Coronary artery (tissue), 2 donors: ENCODE measurements around the gene NFYC.

Experiments
- DNase-seq: peaks from one replicate; pipeline ENCODE4 v3.0.0-alpha.2; 2017; ENCODE audit warnings: low spot score
- H3K27ac ChIP-seq, 2 donors: fragments of 200-600 bp; sonication (generic); one replicate each; pipeline ENCODE4 v1.5.1; 2016 to 2019
- H3K4me3 ChIP-seq: fragments of 200-600 bp; sonication (generic); 2 replicates; pipeline ENCODE4 v1.5.1; 2016; ENCODE audit warnings: mild to moderate bottlenecking, moderate library complexity
- TF ChIP-seq, protein P1 (sequence below): fragments of 200-600 bp; sonication (generic); IDR thresholded peaks from one replicate; pipeline ENCODE4 v1.5.1; 2019; ENCODE audit warnings: antibody characterized with exemption

NFYC gene

GRCh38 chr1:40757084-40757483, 65.6 kb downstream of the NFYC start:
- TF ChIP-seq, protein P1, sequence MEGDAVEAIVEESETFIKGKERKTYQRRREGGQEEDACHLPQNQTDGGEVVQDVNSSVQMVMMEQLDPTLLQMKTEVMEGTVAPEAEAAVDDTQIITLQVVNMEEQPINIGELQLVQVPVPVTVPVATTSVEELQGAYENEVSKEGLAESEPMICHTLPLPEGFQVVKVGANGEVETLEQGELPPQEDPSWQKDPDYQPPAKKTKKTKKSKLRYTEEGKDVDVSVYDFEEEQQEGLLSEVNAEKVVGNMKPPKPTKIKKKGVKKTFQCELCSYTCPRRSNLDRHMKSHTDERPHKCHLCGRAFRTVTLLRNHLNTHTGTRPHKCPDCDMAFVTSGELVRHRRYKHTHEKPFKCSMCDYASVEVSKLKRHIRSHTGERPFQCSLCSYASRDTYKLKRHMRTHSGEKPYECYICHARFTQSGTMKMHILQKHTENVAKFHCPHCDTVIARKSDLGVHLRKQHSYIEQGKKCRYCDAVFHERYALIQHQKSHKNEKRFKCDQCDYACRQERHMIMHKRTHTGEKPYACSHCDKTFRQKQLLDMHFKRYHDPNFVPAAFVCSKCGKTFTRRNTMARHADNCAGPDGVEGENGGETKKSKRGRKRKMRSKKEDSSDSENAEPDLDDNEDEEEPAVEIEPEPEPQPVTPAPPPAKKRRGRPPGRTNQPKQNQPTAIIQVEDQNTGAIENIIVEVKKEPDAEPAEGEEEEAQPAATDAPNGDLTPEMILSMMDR: no peak
- DNase-seq: no peak
- H3K4me3 ChIP-seq: no peak overlapping the region
- no peak overlapping the region for H3K27ac ChIP-seq

GRCh38 chr1:40758004-40758403, 66.5 kb downstream of the NFYC start:
- Histone ChIP-seq H3K27ac (no peak overlapping the region), H3K4me3 (no peak overlapping the region)
- TF ChIP-seq, protein P1: no peak
- DNase-seq: no peak

DNA sequence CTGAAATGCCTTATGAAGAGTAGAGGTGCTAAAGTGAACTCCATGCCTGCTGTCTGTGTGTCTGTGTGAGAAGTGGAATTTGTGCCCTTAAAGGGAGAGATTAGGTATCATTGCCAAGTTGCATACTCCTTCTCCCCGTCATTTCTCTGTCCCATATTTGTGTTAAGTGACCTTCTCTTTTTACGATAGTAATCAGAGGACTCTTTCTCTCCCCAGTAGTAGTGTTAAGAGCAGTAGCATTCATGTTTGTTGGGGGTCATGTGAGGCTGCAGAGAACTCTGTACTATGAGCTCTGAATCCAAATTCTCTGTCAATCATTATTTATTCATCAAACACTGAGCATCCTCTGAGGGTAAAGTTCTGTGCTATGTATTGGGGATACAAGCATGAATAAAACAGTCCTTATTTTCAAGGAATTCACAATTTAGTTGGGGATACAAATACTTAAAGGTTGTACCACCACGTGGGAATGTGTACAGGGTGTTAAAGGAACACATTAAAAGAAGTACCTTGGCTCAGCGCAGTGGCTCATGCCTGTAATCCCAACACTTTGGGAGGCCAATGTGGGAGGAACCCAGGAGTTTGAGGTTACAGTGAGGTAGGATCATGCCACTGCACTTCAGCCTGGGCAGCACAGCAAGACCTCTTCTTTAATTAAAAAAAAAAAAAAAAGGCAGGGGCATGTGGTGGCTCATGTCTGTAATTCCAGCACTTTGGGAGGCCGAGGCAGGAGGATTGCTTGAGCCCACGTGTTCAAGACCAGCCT, 67.3 kb downstream of the NFYC start:
- no peak overlapping the region for H3K27ac ChIP-seq

DNA sequence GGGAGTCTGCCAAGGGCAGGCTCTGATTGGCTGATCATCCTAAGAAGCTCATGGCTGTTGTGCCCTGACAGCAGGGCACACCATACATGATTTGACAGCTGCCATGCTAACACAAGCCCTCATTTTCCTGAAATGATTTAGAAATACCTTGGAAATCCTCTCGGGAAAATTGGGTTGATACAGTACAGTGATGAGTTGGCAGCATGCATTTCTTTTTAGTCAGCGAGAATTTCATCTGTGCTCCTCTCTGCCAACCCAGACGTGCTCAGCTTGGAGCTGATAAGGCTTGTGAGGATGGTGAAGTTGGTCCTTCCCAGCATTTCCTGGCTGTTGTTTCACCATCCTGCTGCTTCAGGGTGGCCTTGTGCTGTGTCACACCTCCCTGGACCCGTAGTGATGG, 69.5 kb downstream of the NFYC start:
- no peak for DNase-seq
- Histone ChIP-seq H3K27ac (no peak overlapping the region), H3K4me3 (no peak overlapping the region)
- TF ChIP-seq, protein P1: no peak

More for the DNA sequence above, 67.3 kb downstream of the NFYC start:
- H3K4me3 ChIP-seq: no peak overlapping the region
- TF ChIP-seq, protein P1: no peak
- no peak for DNase-seq

DNA sequence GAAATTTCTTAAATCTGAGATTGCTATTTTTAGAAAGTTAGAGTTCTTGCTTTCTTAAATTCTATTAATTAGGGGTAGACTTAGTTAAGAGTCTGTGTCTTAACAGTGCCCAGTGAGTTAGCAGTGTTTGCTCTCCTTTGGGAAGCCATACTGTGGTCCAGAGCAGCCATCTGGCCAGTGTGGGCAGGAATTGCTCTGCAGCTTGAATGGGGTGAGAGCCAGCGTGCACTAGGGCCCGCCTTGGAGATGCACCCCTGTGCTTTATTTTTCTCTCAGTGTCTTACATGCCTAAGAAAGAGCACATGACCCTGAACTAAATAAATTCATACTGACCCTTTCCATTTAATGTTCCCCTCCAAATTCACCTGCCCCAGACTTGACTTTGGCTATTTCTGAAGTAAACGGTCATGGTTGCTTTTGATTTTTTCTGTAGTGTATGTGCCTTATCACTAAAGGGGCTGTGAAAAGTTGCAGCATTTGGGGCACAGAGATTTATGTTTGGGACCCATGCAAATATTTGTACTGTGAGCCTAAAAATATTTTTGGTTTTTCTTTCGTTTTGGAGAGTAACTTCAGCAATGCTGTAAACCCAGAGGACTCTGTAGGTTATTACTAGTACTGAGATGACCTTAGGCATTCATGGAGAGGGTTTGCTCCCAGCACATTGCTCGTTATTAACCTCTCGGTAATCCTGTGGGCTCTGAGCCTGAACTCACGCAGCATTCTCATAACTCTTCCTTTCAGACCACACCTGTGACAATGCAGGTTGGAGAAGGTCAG, 70.8 kb downstream of the NFYC start:
- TF ChIP-seq, protein P1: no peak
- Histone ChIP-seq H3K4me3 (no peak overlapping the region), H3K27ac (no peak overlapping the region)
- DNase-seq: no peak

- Histone ChIP-seq H3K4me3 (no peak overlapping the region), H3K27ac (no peak overlapping the region)
- DNase-seq: no peak
- TF ChIP-seq, protein P1: no peak
These were observed 72.4 kb downstream of the NFYC start for GRCh38 chr1:40763742-40764532.
